SK-N-SH (cell line): Measurements from ENCODE around the gene SMARCA2. TPM values are rescaled to one million over a fixed set of nuclear protein-coding genes. Genes with fewer than 3 reads are reported as not detected.

ENCODE experiments used
- CTCF ChIA-PET: fragments of 300-600, 350-600 bp; formaldehyde crosslinking; extraction: SDS; loops from one replicate; lab custom pipeline; 2021; lab: Yijun Ruan, JAX
- POLR2A ChIA-PET: fragments of 350-600 bp; sonication (Branson Sonifier 250); formaldehyde crosslinking; extraction: SDS; loops from one replicate; lab custom pipeline; 2020; ENCODE audit warnings: antibody characterized with exemption, inconsistent platforms; lab: Yijun Ruan, JAX
- DNase-seq: peaks from one replicate; pipeline ENCODE4 v3.0.0; 2012
- H2AFZ ChIP-seq: fragments of 200-600 bp; sonication (generic); 2 replicates; pipeline ENCODE4 v1.8.1; 2016; ENCODE audit warnings: antibody characterized with exemption, mild to moderate bottlenecking, low read depth
- H3F3A ChIP-seq: fragments of 200-600 bp; sonication (generic); replicated peaks from 2 replicates; pipeline ENCODE3; 2016; ENCODE audit warnings: antibody characterized with exemption, mild to moderate bottlenecking; ENCODE audit not compliant: insufficient read depth
- H3K27ac ChIP-seq, 2 experiments: fragments of 200-500 bp in 1 of 2; fragments of 200-600 bp in 1 of 2; sonication (Bioruptor generic) in 1 of 2; sonication (generic), shearing (Covaris generic) in 1 of 2; 2 replicates each; pipeline versions ENCODE4 v1.5.1 to v1.6.1; 2014 to 2016; ENCODE audit warnings: low read depth in 2 of 2, inconsistent platforms in 1 of 2, low read length in 1 of 2, mild to moderate bottlenecking in 1 of 2, mixed read lengths in 1 of 2
- H3K27me3 ChIP-seq: fragments of 200-600 bp; sonication (generic), shearing (Covaris generic); 2 replicates; pipeline ENCODE4 v1.6.1; 2016; ENCODE audit warnings: mixed run types; ENCODE audit not compliant: insufficient read depth
- H3K36me3 ChIP-seq, 2 experiments: fragments of 200-500 bp in 1 of 2; fragments of 200-600 bp in 1 of 2; sonication (Bioruptor generic) in 1 of 2; sonication (generic) in 1 of 2; replicated peaks in 1 of 2; 2 replicates each; pipeline versions ENCODE3 to v1.5.1; 2014 to 2016; ENCODE audit warnings: low read length in 1 of 2, mild to moderate bottlenecking in 1 of 2; ENCODE audit not compliant: insufficient read depth in 2 of 2, control insufficient read depth in 1 of 2
- H3K4me1 ChIP-seq, 2 experiments: fragments of 200-500 bp in 1 of 2; fragments of 200-600 bp in 1 of 2; sonication (Bioruptor generic) in 1 of 2; sonication (generic), shearing (Covaris generic) in 1 of 2; 2 replicates each; pipeline versions ENCODE4 v1.5.1 to v1.6.1; 2014 to 2016; ENCODE audit warnings: low read depth in 1 of 2, low read length in 1 of 2, mixed run types in 1 of 2; ENCODE audit not compliant: insufficient read depth in 2 of 2, control insufficient read depth in 1 of 2
- H3K4me2 ChIP-seq: fragments of 200-600 bp; sonication (generic), shearing (Covaris generic); 2 replicates; pipeline ENCODE4 v1.6.1; 2017; ENCODE audit warnings: mixed run types
- H3K4me3 ChIP-seq, 2 experiments: fragments of 200-500 bp in 1 of 2; fragments of 200-600 bp in 1 of 2; sonication (Bioruptor generic) in 1 of 2; sonication (generic), shearing (Covaris generic) in 1 of 2; 2 replicates each; pipeline versions ENCODE4 v1.5.1 to v1.8.1; 2014 to 2016; ENCODE audit warnings: low read depth in 2 of 2, inconsistent platforms in 1 of 2, low read length in 1 of 2, mild to moderate bottlenecking in 1 of 2, mixed read lengths in 1 of 2, moderate library complexity in 1 of 2
- H3K79me2 ChIP-seq: fragments of 200-600 bp; sonication (generic); 2 replicates; pipeline ENCODE4 v1.8.1; 2017; ENCODE audit warnings: mild to moderate bottlenecking; ENCODE audit not compliant: insufficient read depth
- H3K9ac ChIP-seq: fragments of 200-600 bp; sonication (generic); 2 replicates; pipeline ENCODE4 v1.6.1; 2017; ENCODE audit warnings: mixed run types
- H3K9me2 ChIP-seq: fragments of 200-600 bp; sonication (generic); 2 replicates; pipeline ENCODE4 v1.6.1; 2017; ENCODE audit warnings: mixed run types
- H3K9me3 ChIP-seq: fragments of 200-600 bp; sonication (generic); 2 replicates; pipeline ENCODE4 v1.6.1; 2017; ENCODE audit warnings: mixed run types, mild to moderate bottlenecking, moderate library complexity
- H4K20me1 ChIP-seq: fragments of 200-600 bp; sonication (generic); 2 replicates; pipeline ENCODE4 v1.6.1; 2017; ENCODE audit warnings: mild to moderate bottlenecking, mixed run types; ENCODE audit not compliant: insufficient read depth
- CHD2 ChIP-seq: fragments of 150-350 bp; IDR thresholded peaks from 2 replicates; pipeline ENCODE4 v1.6.1; 2018; ENCODE audit warnings: low read length; ENCODE audit not compliant: partially characterized antibody
- EP300 ChIP-seq, 2 experiments: IDR thresholded peaks; 2 replicates each; pipeline versions ENCODE4 v1.4.0 to v1.6.1; 2012; ENCODE audit warnings: borderline replicate concordance in 1 of 2, low read depth in 1 of 2, low read length in 1 of 2
- EZH2phosphoT487 ChIP-seq: fragments of 200-600 bp; sonication (generic); IDR thresholded peaks from 2 replicates; pipeline ENCODE4 v1.6.1; 2017; ENCODE audit warnings: low read depth, mixed run types, mild to moderate bottlenecking, antibody characterized with exemption, moderate library complexity, borderline replicate concordance
- FOSL2 ChIP-seq: IDR thresholded peaks from 2 replicates; pipeline ENCODE4 v1.4.0; 2012; ENCODE audit warnings: low read depth, mild to moderate bottlenecking, moderate library complexity, borderline replicate concordance
- FOXJ3 ChIP-seq: sonication (generic); formaldehyde crosslinking; IDR thresholded peaks from 2 replicates; pipeline ENCODE4 v1.5.1; 2020; ENCODE audit warnings: mild to moderate bottlenecking, missing genetic modification reagents
- FOXM1 ChIP-seq: IDR thresholded peaks from 2 replicates; pipeline ENCODE4 v1.4.0; 2012; ENCODE audit warnings: low read depth, mild to moderate bottlenecking
- GABPA ChIP-seq: IDR thresholded peaks from 2 replicates; pipeline ENCODE4 v1.4.0; 2012; ENCODE audit warnings: low read depth, mild to moderate bottlenecking
- GATA2 ChIP-seq: sonication (generic); formaldehyde crosslinking; IDR thresholded peaks from 2 replicates; pipeline ENCODE4 v1.5.0; 2020; ENCODE audit warnings: mild to moderate bottlenecking, missing genetic modification reagents
- MXI1 ChIP-seq: IDR thresholded peaks from 2 replicates; pipeline ENCODE4 v1.6.1; 2012; ENCODE audit warnings: mild to moderate bottlenecking, low read depth, low read length, improper control_type of control experiment
- NRF1 ChIP-seq: IDR thresholded peaks from 2 replicates; pipeline ENCODE4 v1.6.1; 2012; ENCODE audit warnings: low read depth, mild to moderate bottlenecking, low read length
- POLR2AphosphoS5 ChIP-seq: IDR thresholded peaks from 2 replicates; pipeline ENCODE4 v1.6.1; 2012; ENCODE audit warnings: low read depth, low read length
- RAD21 ChIP-seq: IDR thresholded peaks from 2 replicates; pipeline ENCODE4 v1.6.1; 2012; ENCODE audit warnings: mild to moderate bottlenecking, low read length
- RCOR1 ChIP-seq: fragments of 150-350 bp; IDR thresholded peaks from 2 replicates; pipeline ENCODE4 v1.6.1; 2017; ENCODE audit warnings: antibody characterized with exemption, low read length
- WGBS: methylation state at CpG from one replicate; pipeline ENCODE4 v1.1.6; 2017; ENCODE audit warnings: low lambda C conversion rate; 5-methylcytosine and 5-hydroxymethylcytosine counted together
- polyA plus RNA-seq, 3 experiments: library from polyadenylated mRNA; depleted of rRNA; stranded (reverse); fragments of >200 nt; gene quantifications; 2 replicates each; pipeline ENCODE4 v1.2.3, GENCODE V29; 2012
- TF ChIP-seq, protein P1 (sequence below): fragments of 150-350 bp; IDR thresholded peaks from 2 replicates; pipeline ENCODE4 v1.6.1; 2016; ENCODE audit warnings: mild to moderate bottlenecking, low read depth, low read length
- TF ChIP-seq, protein P2 (sequence below): fragments of 200-600 bp; sonication (generic); IDR thresholded peaks from 2 replicates; pipeline ENCODE4 v1.6.1; 2017; ENCODE audit warnings: antibody characterized with exemption, mild to moderate bottlenecking, moderate library complexity

SMARCA2 gene
- polyA plus RNA-seq, 1 of the 3 experiments (the other 2 are of a cell fraction): 17.4 TPM

- Histone ChIP-seq H3K9me2 (no peaks in the 10 kb centered on the region), H3K9me3 (no peaks in the 10 kb centered on the region), H3K9ac (no peak overlapping the region), H4K20me1 (no peaks in the 10 kb centered on the region), H3K4me2 (no peak overlapping the region), H3K4me1 (peaks cover 0 to 28% of the 10 kb centered on the region in 2 experiments; a peak in 2 of 4 replicates), H3K79me2 (no peaks in the 10 kb centered on the region), H3K27me3 (no peaks in the 10 kb centered on the region), H2AFZ (no peak overlapping the region), H3K36me3 (no peaks in the 10 kb centered on the region), H3F3A (no peaks in the 10 kb centered on the region), H3K27ac (peak overlapping the region in 1 of 2 experiments; percentile 82; a peak in 2 of 4 replicates), H3K4me3 (no peak overlapping the region)
- WGBS: 29% methylated on average over 3 of the region's 3 CpGs
- no peak for DNase-seq
- CTCF ChIA-PET: interaction anchor here (1.2 to 2.8 kb wide), 4 partner anchors 19 to 158 kb away, joined by 3 to 11 read pairs (median 6); no protein-coding TSS in a partner anchor
- POLR2A ChIA-PET: no interaction called here
- TF ChIP-seq, protein P1, sequence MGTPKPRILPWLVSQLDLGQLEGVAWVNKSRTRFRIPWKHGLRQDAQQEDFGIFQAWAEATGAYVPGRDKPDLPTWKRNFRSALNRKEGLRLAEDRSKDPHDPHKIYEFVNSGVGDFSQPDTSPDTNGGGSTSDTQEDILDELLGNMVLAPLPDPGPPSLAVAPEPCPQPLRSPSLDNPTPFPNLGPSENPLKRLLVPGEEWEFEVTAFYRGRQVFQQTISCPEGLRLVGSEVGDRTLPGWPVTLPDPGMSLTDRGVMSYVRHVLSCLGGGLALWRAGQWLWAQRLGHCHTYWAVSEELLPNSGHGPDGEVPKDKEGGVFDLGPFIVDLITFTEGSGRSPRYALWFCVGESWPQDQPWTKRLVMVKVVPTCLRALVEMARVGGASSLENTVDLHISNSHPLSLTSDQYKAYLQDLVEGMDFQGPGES: no peak
- TF ChIP-seq POLR2AphosphoS5 (no peak), GATA2 (CRISPR knock-in tag) (no peak), NRF1 (no peak), EZH2phosphoT487 (no peak), RCOR1 (no peak), RAD21 (no peak), FOXM1 (no peak)
- TF ChIP-seq, protein P2, sequence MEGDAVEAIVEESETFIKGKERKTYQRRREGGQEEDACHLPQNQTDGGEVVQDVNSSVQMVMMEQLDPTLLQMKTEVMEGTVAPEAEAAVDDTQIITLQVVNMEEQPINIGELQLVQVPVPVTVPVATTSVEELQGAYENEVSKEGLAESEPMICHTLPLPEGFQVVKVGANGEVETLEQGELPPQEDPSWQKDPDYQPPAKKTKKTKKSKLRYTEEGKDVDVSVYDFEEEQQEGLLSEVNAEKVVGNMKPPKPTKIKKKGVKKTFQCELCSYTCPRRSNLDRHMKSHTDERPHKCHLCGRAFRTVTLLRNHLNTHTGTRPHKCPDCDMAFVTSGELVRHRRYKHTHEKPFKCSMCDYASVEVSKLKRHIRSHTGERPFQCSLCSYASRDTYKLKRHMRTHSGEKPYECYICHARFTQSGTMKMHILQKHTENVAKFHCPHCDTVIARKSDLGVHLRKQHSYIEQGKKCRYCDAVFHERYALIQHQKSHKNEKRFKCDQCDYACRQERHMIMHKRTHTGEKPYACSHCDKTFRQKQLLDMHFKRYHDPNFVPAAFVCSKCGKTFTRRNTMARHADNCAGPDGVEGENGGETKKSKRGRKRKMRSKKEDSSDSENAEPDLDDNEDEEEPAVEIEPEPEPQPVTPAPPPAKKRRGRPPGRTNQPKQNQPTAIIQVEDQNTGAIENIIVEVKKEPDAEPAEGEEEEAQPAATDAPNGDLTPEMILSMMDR: no peak
Measured at GRCh38 chr9:2233274-2233673, 218.1 kb downstream of the SMARCA2 start.

DNA sequence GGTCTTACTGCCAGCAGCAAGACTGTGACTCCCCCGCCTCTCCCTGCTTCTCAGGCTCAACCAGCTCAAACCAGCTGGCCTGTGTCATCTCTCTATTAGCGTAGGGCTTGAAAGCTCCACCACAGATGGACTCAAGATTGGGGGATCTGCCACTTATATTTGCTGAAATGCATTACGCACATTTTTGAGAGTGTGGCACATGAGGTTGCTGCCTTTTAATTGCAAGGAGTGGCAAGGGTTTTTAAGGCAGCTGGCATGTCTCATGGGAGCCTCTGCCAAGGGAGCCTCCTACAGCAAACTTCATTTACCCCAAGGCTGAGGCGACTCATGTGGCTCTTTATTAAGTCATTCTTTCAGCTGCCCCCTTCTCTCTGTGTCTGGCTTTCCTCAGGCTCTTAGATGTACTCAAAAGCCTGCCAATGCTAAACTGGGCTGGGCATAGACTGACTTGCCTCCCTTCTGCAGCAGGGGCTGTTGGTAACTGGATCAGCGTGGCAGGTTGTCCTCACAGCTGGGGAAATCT is 219.3 kb downstream of the SMARCA2 start:
- H3K27ac ChIP-seq: peak overlapping the region in 1 of 2 experiments; percentile 82; a peak in 2 of 4 replicates
- no peak overlapping the region for H2AFZ ChIP-seq
- no peaks in the 10 kb centered on the region for H3K27me3 ChIP-seq
- peaks cover 0 to 28% of the 10 kb centered on the region in 2 experiments; a peak in 2 of 4 replicates for H3K4me1 ChIP-seq
- H3K9ac ChIP-seq: no peak overlapping the region
- no peaks in the 10 kb centered on the region for H3K36me3 ChIP-seq
- no peak overlapping the region for H3K4me2 ChIP-seq
- H3K4me3 ChIP-seq: no peak overlapping the region
- H3K9me3 ChIP-seq: no peaks in the 10 kb centered on the region
- ChIA-PET POLR2A (interaction anchor here (0.7 to 1.4 kb wide), 4 partner anchors 160 to 609 kb away, joined by 3 to 7 read pairs (median 4); partner anchors contain the start of gene PUM3), CTCF (interaction anchor here (0.6 to 2.8 kb wide), 6 partner anchors 53 to 388 kb away, joined by 3 to 11 read pairs (median 4); no protein-coding TSS in a partner anchor)
- peak; percentile 64 for DNase-seq
- no peaks in the 10 kb centered on the region for H3K79me2 ChIP-seq
- TF ChIP-seq EP300 (IDR thresholded peaks at IDR 0.05; ENCODE audit: borderline replicate concordance in 1 of 2, low read depth in 1 of 2, low read length in 1 of 2) (peak in 1 of 2 experiments; percentile 85; a peak in 2 of 4 replicates), GATA2 (CRISPR knock-in tag) (peak; percentile 86), MXI1 (peak; percentile 69), RCOR1 (peak; percentile 97), GABPA (no peak), RAD21 (peak; percentile 9; the same call in 1 of the 2 replicates), FOXJ3 (CRISPR knock-in tag) (peak; percentile 79; the same call in 1 of the 2 replicates), FOSL2 (no peak), CHD2 (peak; percentile 80)
- no peaks in the 10 kb centered on the region for H3K9me2 ChIP-seq
- H4K20me1 ChIP-seq: no peaks in the 10 kb centered on the region
- WGBS: 9% methylated on average over 4 of the region's 5 CpGs
- no peaks in the 10 kb centered on the region for H3F3A ChIP-seq
